Activated CD8-positive, alpha-beta memory T cell treated with anti-CD3 and anti-CD28 coated beads for 48 hours (primary cell): ENCODE results near the gene MKNK2.
A peak's percentile ranks its signal among the peaks of the same experiment; 100 is the strongest.
"Not testable (repeated sequence)": the region's sequence is repeated elsewhere in the genome, so short reads cannot be mapped to it uniquely, and the experiment has no call there.

Experiments used
- DNase-seq, 3 experiments: peaks; one replicate each; pipeline ENCODE4 v3.0.0-alpha.2; 2020; ENCODE audit warnings: low read depth in 2 of 3, low spot score in 2 of 3

MKNK2 gene

GRCh38 chr19:2050991-2051772, at the start of gene MKNK2:
Gene MKNK2 (minus strand): TSS chr19:2051244. CDS start chr19:2050851, 393 bp downstream.
- DNase-seq: peak; percentile 91 to 99 (median 95)

- DNase-seq: no peak
Measured at GRCh38 chr19:2100719-2101061, 49.6 kb upstream of the MKNK2 start.

GRCh38 chr19:2099937-2100718, 49.1 kb upstream of the MKNK2 start:
- no peak for DNase-seq

- no peak for DNase-seq
Measured at GRCh38 chr19:2099054-2099501, 48.0 kb upstream of the MKNK2 start.

GRCh38 chr19:2097886-2098327, 46.9 kb upstream of the MKNK2 start:
- DNase-seq: no peak

- no peak for DNase-seq
Measured at GRCh38 chr19:2097203-2097885, 46.3 kb upstream of the MKNK2 start.

GRCh38 chr19:2096480-2097202, 45.6 kb upstream of the MKNK2 start, which contains the start of gene IZUMO4:
Gene IZUMO4 (plus strand): TSS chr19:2096915. CDS start chr19:2096946, 31 bp downstream.
- DNase-seq: peak; percentile 99 to 100 (median 99)

- DNase-seq: no peak
Measured at GRCh38 chr19:2096034-2096479, 45.0 kb upstream of the MKNK2 start, which contains the start of gene MOB3A. Gene MOB3A (minus strand): TSS chr19:2096326. CDS start chr19:2078560, 17,766 bp downstream.

GRCh38 chr19:2091926-2092525, 41.0 kb upstream of the MKNK2 start:
- not testable (repeated sequence) for DNase-seq

GRCh38 chr19:2089727-2090053, 38.6 kb upstream of the MKNK2 start:
- no peak for DNase-seq

- DNase-seq: no peak
Measured at GRCh38 chr19:2089001-2089711, 38.1 kb upstream of the MKNK2 start.

GRCh38 chr19:2087621-2088100, 36.6 kb upstream of the MKNK2 start:
- DNase-seq: no peak

GRCh38 chr19:2086695-2087620, 35.9 kb upstream of the MKNK2 start:
- not testable (repeated sequence) for DNase-seq

GRCh38 chr19:2084993-2085720, 34.1 kb upstream of the MKNK2 start:
- DNase-seq: peak in 2 of 3 experiments; percentile 86 to 87

- no peak for DNase-seq
Measured at GRCh38 chr19:2083174-2083854, 32.3 kb upstream of the MKNK2 start.

GRCh38 chr19:2081873-2082810, 31.1 kb upstream of the MKNK2 start:
- no peak for DNase-seq
